ENCODE data around the gene AVPR1B. TPM values are rescaled to one million over a fixed set of nuclear protein-coding genes. Genes with fewer than 3 reads are reported as not detected.

Gene AVPR1B
- total and polyA plus RNA-seq, 2 donors (not counting 3 experiments of a cell fraction or from before 2014, with no cell fraction given) = not detected

- DNase-seq (ENCODE audit: low read depth, low spot score) = peak; percentile 85
- ChIA-PET POLR2A (no interaction called here), CTCF (interaction anchor here (0.6 to 6.9 kb wide), 42 partner anchors 9 to 449 kb away, joined by 3 to 319 read pairs (median 5); partner anchors contain the start of genes CTSE and RAB7B)
- FAIRE-seq = peak; percentile 99
- H3K4me1 ChIP-seq (ENCODE audit: control insufficient read depth, extremely low read depth, insufficient read depth, low read length) = peaks cover 5% of the 10 kb centered on the region
- H2AFZ ChIP-seq (ENCODE audit: low read depth, low read length) = peak overlapping the region; percentile 7
- no peaks in the 10 kb centered on the region for H3K9me1 ChIP-seq (replicated peaks; ENCODE audit: control insufficient read depth, extremely low read depth, insufficient read depth, low read length)
- H3K79me2 ChIP-seq (ENCODE audit: control insufficient read depth, insufficient read depth, low read length) = no peaks in the 10 kb centered on the region
- H3K4me3 ChIP-seq (replicated peaks in 1 of 3; ENCODE audit: insufficient read depth in 1 of 3, low read depth in 1 of 3, low read length in 3 of 3) = no peak overlapping the region
- no peaks in the 10 kb centered on the region for H3K9me3 ChIP-seq (replicated peaks; ENCODE audit: control insufficient read depth, insufficient read depth, low read length)
- TF ChIP-seq CTCF (IDR thresholded peaks at IDR 0.05; ENCODE audit: extremely low read depth in 1 of 2, insufficient read depth in 1 of 2, low read depth in 1 of 2, low read length in 2 of 2) (peak; percentile 87 to 88), JUN (IDR thresholded peaks at IDR 0.05; ENCODE audit: borderline replicate concordance, insufficient read depth, insufficient read length, low read depth) (no peak), MAX (IDR thresholded peaks at IDR 0.05; ENCODE audit: insufficient read depth, insufficient read length) (no peak), POLR2AphosphoS5 (IDR thresholded peaks at IDR 0.05; ENCODE audit: insufficient read depth, low read depth, low read length) (no peak), EZH2 (IDR thresholded peaks at IDR 0.05; ENCODE audit: borderline replicate concordance, low read depth, low read length, severe bottlenecking) (no peak), MYC (IDR thresholded peaks at IDR 0.05; ENCODE audit: low read depth, low read length) (no peak), FOS (IDR thresholded peaks at IDR 0.05; ENCODE audit: borderline replicate concordance, insufficient read depth, low read length) (no peak)
- no peak overlapping the region for H3K4me2 ChIP-seq (ENCODE audit: insufficient read depth, low read length)
- H3K36me3 ChIP-seq (ENCODE audit: control insufficient read depth in 2 of 2, extremely low read depth in 1 of 2, insufficient read depth in 2 of 2, low read length in 2 of 2) = no peaks in the 10 kb centered on the region
- no peak overlapping the region for H3K27ac ChIP-seq (ENCODE audit: insufficient read depth, low read depth, low read length)
- no peaks in the 10 kb centered on the region for H3K27me3 ChIP-seq (ENCODE audit: control insufficient read depth in 2 of 2, insufficient read depth in 2 of 2, low read length in 2 of 2)
- intact Hi-C loops (cut with micrococcal nuclease) (loop anchor here (1.0 to 5.0 kb wide), 4 partner anchors 76 to 314 kb away; no protein-coding TSS in a partner anchor), dilution Hi-C loops (cut with MboI; ENCODE audit: extremely low pct_ligation_motif_present, low sequenced_read_pairs) (loop anchor here (25.0 kb wide), 1 partner anchor 119 kb away; no protein-coding TSS in a partner anchor)
- no peak overlapping the region for H3K9ac ChIP-seq (replicated peaks; ENCODE audit: extremely low read depth, insufficient read depth, low read length)
- BruUV-seq (replicated peaks) = no TSS peak
- no peaks in the 10 kb centered on the region for H4K20me1 ChIP-seq (replicated peaks; ENCODE audit: control insufficient read depth, extremely low read depth, insufficient read depth, low read length)
Observed at GRCh38 chr1:206106328-206107167, 10.6 kb downstream of the AVPR1B start.

Data from endothelial cell of umbilical vein (primary cell).